Fibroblast of skin of left biceps (primary cell): ENCODE results near the gene VEGFB.
"Not testable (repeated sequence)": the region's sequence is repeated elsewhere in the genome, so short reads cannot be mapped to it uniquely, and the experiment has no call there.

ENCODE experiments used
- DNase-seq, 2 experiments: peaks; one replicate each; pipeline ENCODE4 v3.0.0-alpha.2; 2013; ENCODE audit warnings: low read depth in 2 of 2

The VEGFB gene

GRCh38 chr11:64230985-64231365 lies 3.4 kb upstream of the VEGFB start:
- no peak for DNase-seq

- no peak for DNase-seq
These were observed 2.8 kb upstream of the VEGFB start for GRCh38 chr11:64231546-64231945.

GRCh38 chr11:64232182-64232966 lies 2.0 kb upstream of the VEGFB start:
- no peak for DNase-seq

GRCh38 chr11:64232967-64233315 lies 1.4 kb upstream of the VEGFB start:
- DNase-seq = no peak

GRCh38 chr11:64234647-64235379 lies 429 bp downstream of the VEGFB start:
- DNase-seq = no peak

- DNase-seq = no peak
These were observed 1.2 kb downstream of the VEGFB start for GRCh38 chr11:64235437-64236161.

- DNase-seq = no peak
These were observed 3.1 kb downstream of the VEGFB start for GRCh38 chr11:64237484-64237951.

GRCh38 chr11:64238076-64238475 lies 3.7 kb downstream of the VEGFB start:
- DNase-seq = no peak

- DNase-seq = no peak
These were observed 4.6 kb downstream of the VEGFB start for GRCh38 chr11:64238999-64239398.

- no peak for DNase-seq
These were observed 5.5 kb downstream of the VEGFB start for GRCh38 chr11:64239662-64240434.

- peak; percentile 91 to 93 for DNase-seq
These were observed 6.3 kb downstream of the VEGFB start, which contains the start of gene FKBP2 for GRCh38 chr11:64240435-64241240. Gene FKBP2 (plus strand): TSS chr11:64241095. CDS start chr11:64242388, 1,293 bp downstream.

- DNase-seq = peak; percentile 98 to 99
These were observed 6.8 kb downstream of the VEGFB start for GRCh38 chr11:64241241-64241490.

- no peak for DNase-seq
These were observed 7.3 kb downstream of the VEGFB start for GRCh38 chr11:64241491-64242374.

- no peak for DNase-seq
These were observed 9.0 kb downstream of the VEGFB start for GRCh38 chr11:64243236-64243854.

GRCh38 chr11:64244107-64244506 lies 9.7 kb downstream of the VEGFB start:
- DNase-seq = no peak

- DNase-seq = no peak
These were observed 10.6 kb downstream of the VEGFB start for GRCh38 chr11:64244966-64245365.

GRCh38 chr11:64245401-64245796 lies 11.0 kb downstream of the VEGFB start:
- DNase-seq = no peak

- peak; percentile 65 to 67 for DNase-seq
These were observed 11.6 kb downstream of the VEGFB start for GRCh38 chr11:64245797-64246620.

- DNase-seq = not testable (repeated sequence)
These were observed 12.2 kb downstream of the VEGFB start for GRCh38 chr11:64246621-64246870.
